Measurements from ENCODE around the gene IGFBP5. TPM values are rescaled to one million over a fixed set of nuclear protein-coding genes. Genes with fewer than 3 reads are reported as not detected.

Gene IGFBP5
- total and polyA plus RNA-seq, 2 of the 8 experiments (the other 6 are each of a cell fraction or from before 2014, with no cell fraction given), result 2.2 to 2.5 TPM

DNA sequence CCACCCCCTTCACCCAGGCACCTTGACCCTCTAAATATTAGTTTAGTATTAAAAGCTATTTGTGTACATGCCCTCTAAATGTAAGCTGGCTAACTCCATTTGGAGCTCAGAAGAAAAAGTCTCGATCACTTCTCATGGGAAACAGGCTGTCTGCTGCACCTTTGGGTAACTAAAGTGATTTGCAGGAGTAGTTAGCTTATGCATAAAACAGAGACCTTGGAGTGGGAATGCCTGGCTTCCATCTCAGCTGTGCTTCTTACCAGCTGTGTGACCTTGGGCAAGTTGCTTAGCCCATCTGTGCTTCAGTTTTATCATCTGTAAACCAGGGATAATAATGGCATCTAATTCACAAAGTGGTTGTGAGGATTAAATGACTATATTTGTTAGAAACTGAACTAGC, 32.2 kb downstream of the IGFBP5 start:
- H2BK120ac ChIP-seq (replicated peaks; ENCODE audit: low read depth, low read length), result no peak overlapping the region
- H4K8ac ChIP-seq (ENCODE audit: extremely low read depth, insufficient read depth, low read length), result no peak overlapping the region
- H3K79me2 ChIP-seq (ENCODE audit: control insufficient read depth in 1 of 2, insufficient read depth in 2 of 2, low read length in 2 of 2), result peaks cover 0 to 10% of the 10 kb centered on the region in 2 experiments; a peak in 2 of 4 replicates
- no peak overlapping the region for H3K4me2 ChIP-seq (ENCODE audit: insufficient read depth in 1 of 2, low read depth in 2 of 2, low read length in 2 of 2)
- H2BK12ac ChIP-seq (ENCODE audit: low read depth, low read length), result no peak overlapping the region
- no peak overlapping the region for H4K5ac ChIP-seq (ENCODE audit: insufficient read length, low read depth, low read length)
- TF ChIP-seq BACH1 (IDR thresholded peaks at IDR 0.05; ENCODE audit: low read length) (no peak), JUND (IDR thresholded peaks at IDR 0.05; ENCODE audit: low read length) (no peak), GTF2F1 (IDR thresholded peaks at IDR 0.05; ENCODE audit: borderline replicate concordance, low read depth, low read length) (no peak), RXRA (IDR thresholded peaks at IDR 0.05; ENCODE audit: insufficient read depth, low read depth, low read length) (no peak), SIX5 (IDR thresholded peaks at IDR 0.05; ENCODE audit: low read depth, low read length) (no peak), GABPA (IDR thresholded peaks at IDR 0.05; ENCODE audit: borderline replicate concordance, insufficient read depth, low read length) (no peak), RBBP5 (IDR thresholded peaks at IDR 0.05; ENCODE audit: borderline replicate concordance, low read depth, low read length) (no peak), SIRT6 (IDR thresholded peaks at IDR 0.05; ENCODE audit: low read length) (no peak)
- TF ChIP-seq, protein P1, sequence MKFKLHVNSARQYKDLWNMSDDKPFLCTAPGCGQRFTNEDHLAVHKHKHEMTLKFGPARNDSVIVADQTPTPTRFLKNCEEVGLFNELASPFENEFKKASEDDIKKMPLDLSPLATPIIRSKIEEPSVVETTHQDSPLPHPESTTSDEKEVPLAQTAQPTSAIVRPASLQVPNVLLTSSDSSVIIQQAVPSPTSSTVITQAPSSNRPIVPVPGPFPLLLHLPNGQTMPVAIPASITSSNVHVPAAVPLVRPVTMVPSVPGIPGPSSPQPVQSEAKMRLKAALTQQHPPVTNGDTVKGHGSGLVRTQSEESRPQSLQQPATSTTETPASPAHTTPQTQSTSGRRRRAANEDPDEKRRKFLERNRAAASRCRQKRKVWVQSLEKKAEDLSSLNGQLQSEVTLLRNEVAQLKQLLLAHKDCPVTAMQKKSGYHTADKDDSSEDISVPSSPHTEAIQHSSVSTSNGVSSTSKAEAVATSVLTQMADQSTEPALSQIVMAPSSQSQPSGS (IDR thresholded peaks at IDR 0.05; ENCODE audit: low read length), result no peak
- no peak overlapping the region for H2AK5ac ChIP-seq (ENCODE audit: low read depth, low read length)
- no peak overlapping the region for H3K56ac ChIP-seq (replicated peaks; ENCODE audit: insufficient read length, low read depth, low read length)
- no peak overlapping the region for H2AFZ ChIP-seq (ENCODE audit: low read length)
- no peak overlapping the region for H4K91ac ChIP-seq (replicated peaks; ENCODE audit: insufficient read length, low read length)
- no peak for FAIRE-seq
- no peak overlapping the region for H3K27ac ChIP-seq (ENCODE audit: low read depth, low read length)
- H3K18ac ChIP-seq (ENCODE audit: extremely low read depth, low read length), result no peak overlapping the region
- ChIA-PET POLR2A (ENCODE audit: partially characterized antibody) (interaction anchor here (1.0 to 3.7 kb wide), 4 partner anchors 9 to 165 kb away, joined by 3 to 18 read pairs (median 5); partner anchors contain the start of gene RPL37A), CTCF (ENCODE audit: partially characterized antibody) (interaction anchor here (0.6 to 15.9 kb wide), 8 partner anchors 16 to 1632 kb away, joined by 3 to 493 read pairs (median 4); no protein-coding TSS in a partner anchor)
- H3K14ac ChIP-seq (ENCODE audit: insufficient read length), result no peak overlapping the region
- no peak overlapping the region for H3K4ac ChIP-seq (replicated peaks; ENCODE audit: insufficient read length, low read depth, low read length)
- no peaks in the 10 kb centered on the region for H3K23me2 ChIP-seq (ENCODE audit: low read depth, low read length)
- no peak for DNase-seq (ENCODE audit: low read depth in 1 of 2, low spot score in 2 of 2)
- no peak overlapping the region for H2BK5ac ChIP-seq (ENCODE audit: low read depth, low read length)
- peaks cover 7 to 25% (median 19%) of the 10 kb centered on the region in 4 experiments; a peak in 7 of 8 replicates for H3K36me3 ChIP-seq (ENCODE audit: control insufficient read depth in 2 of 4, insufficient read depth in 4 of 4, low read length in 3 of 4)
- no peak overlapping the region for H2BK15ac ChIP-seq (ENCODE audit: low read length)
- 81% methylated on average over 1 of the region's 1 CpG; no CpG with 5 or more reads in 1 of the 2 experiments for WGBS, 2 experiments (ENCODE audit: extremely low coverage in 1 of 2, insufficient coverage in 1 of 2, insufficient read length in 1 of 2, insufficient replicate concordance in 2 of 2, low coverage in 1 of 2, low lambda C conversion rate in 2 of 2, missing lambda C conversion rate in 1 of 2)
- peaks cover 3 to 4% of the 10 kb centered on the region in 2 experiments for H4K20me1 ChIP-seq (replicated peaks in 1 of 2; ENCODE audit: control insufficient read depth in 1 of 2, insufficient read depth in 2 of 2, low read length in 2 of 2)
- no peak overlapping the region for H3K9ac ChIP-seq (replicated peaks in 1 of 4; ENCODE audit: extremely low read depth in 1 of 4, low read depth in 3 of 4, low read length in 3 of 4)
- no peak overlapping the region for H2BK20ac ChIP-seq (ENCODE audit: low read length)
- no peaks in the 10 kb centered on the region for H3K9me3 ChIP-seq (ENCODE audit: insufficient read depth in 2 of 2, low read depth in 1 of 2, low read length in 1 of 2)
- H3K4me3 ChIP-seq (ENCODE audit: extremely low read depth in 1 of 4, insufficient read depth in 2 of 4, low read depth in 3 of 4, low read length in 4 of 4), result no peak overlapping the region
- H3K79me1 ChIP-seq (ENCODE audit: low read depth, low read length), result peaks cover 7% of the 10 kb centered on the region; the same call in 1 of the 2 replicates
- peaks cover 0 to 13% (median 10%) of the 10 kb centered on the region in 4 experiments; a peak in 6 of 7 replicates for H3K4me1 ChIP-seq (replicated peaks in 1 of 4; ENCODE audit: control insufficient read depth in 3 of 4, insufficient read depth in 4 of 4, low read length in 3 of 4)
- H3K23ac ChIP-seq (ENCODE audit: insufficient read length), result no peak overlapping the region
- no peaks in the 10 kb centered on the region for H3K27me3 ChIP-seq (replicated peaks in 1 of 4; ENCODE audit: control insufficient read depth in 3 of 4, extremely low read depth in 1 of 4, insufficient read depth in 3 of 4, low read length in 3 of 4)

Measured in H1 (cell line).